Measurements from ENCODE around the gene HBS1L.

The HBS1L gene

GRCh38 chr6:134990262-134990661, 64.4 kb downstream of the HBS1L start:
- Mint-ChIP-seq H3K36me3 (peaks cover 23 to 30% of the 10 kb centered on the region in 2 donors), H3K9me3 (no peaks in the 10 kb centered on the region), H3K27ac (no peak overlapping the region), H3K27me3 (no peaks in the 10 kb centered on the region), H3K4me3 (no peak overlapping the region), H3K4me1 (no peaks in the 10 kb centered on the region)
- no peak for DNase-seq
- no peak for ATAC-seq (replicated peaks)

- Mint-ChIP-seq H3K27me3 (no peaks in the 10 kb centered on the region), H3K36me3 (peaks cover 31 to 45% of the 10 kb centered on the region in 2 donors), H3K27ac (peak overlapping the region; percentile 56), H3K4me1 (peaks cover 11 to 14% of the 10 kb centered on the region in 2 donors), H3K9me3 (no peaks in the 10 kb centered on the region), H3K4me3 (no peak overlapping the region)
- ATAC-seq (replicated peaks) (no peak), DNase-seq (no peak)
Measured at GRCh38 chr6:134984821-134985220, 69.8 kb downstream of the HBS1L start.

GRCh38 chr6:134983823-134984222, 70.8 kb downstream of the HBS1L start:
- Mint-ChIP-seq H3K4me3 (no peak overlapping the region), H3K36me3 (peaks cover 30 to 44% of the 10 kb centered on the region in 2 donors), H3K9me3 (no peaks in the 10 kb centered on the region), H3K27ac (no peak overlapping the region), H3K4me1 (peaks cover 13 to 21% of the 10 kb centered on the region in 2 donors), H3K27me3 (no peaks in the 10 kb centered on the region)
- DNase-seq, result no peak
- ATAC-seq (replicated peaks), result no peak

DNA sequence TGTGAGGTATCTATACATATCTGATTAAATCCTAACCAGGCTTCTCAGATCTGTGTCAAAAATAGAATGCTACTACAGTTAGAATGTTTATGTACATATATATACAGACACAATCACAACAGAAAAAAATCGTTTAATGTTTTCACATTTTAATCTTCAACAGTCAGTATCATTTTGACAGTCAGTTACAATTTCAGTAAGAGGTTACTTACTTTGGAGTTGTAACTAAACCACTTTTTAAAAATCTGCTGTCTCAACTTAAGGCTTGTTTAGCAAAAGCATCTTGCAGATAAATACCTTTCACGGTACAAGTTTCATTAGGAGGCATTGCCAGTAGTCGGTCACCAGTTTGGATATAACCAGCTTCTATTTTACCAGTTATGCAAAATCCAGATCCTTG, 72.5 kb downstream of the HBS1L start:
- Mint-ChIP-seq H3K27me3 (no peaks in the 10 kb centered on the region), H3K27ac (no peak overlapping the region), H3K4me1 (peaks cover 13 to 21% of the 10 kb centered on the region in 2 donors), H3K9me3 (no peaks in the 10 kb centered on the region), H3K36me3 (peaks cover 27 to 40% of the 10 kb centered on the region in 2 donors), H3K4me3 (no peak overlapping the region)
- no peak for DNase-seq
- ATAC-seq (replicated peaks), result no peak

DNA sequence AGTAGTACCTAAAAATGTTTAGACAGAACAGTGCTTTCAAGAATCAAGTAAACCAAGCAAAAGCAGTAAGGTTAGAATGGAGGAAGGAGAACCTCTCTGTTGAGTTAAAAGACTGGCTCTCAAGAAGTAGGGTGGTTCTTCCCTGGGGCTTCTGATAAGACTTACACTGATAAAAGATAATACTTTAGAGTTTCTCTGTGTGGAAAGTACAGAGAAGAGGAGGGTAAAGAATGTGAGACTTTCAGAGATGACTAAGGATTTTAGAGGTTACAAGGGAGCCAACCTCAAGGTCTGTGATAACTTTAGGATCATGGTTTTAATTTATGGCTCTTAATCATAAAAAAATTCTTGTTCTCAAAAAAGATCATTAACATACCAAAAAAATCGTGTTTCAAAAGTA, 73.8 kb downstream of the HBS1L start:
- Mint-ChIP-seq H3K27ac (no peak overlapping the region), H3K4me3 (no peak overlapping the region)

GRCh38 chr6:134979142-134979541, 75.5 kb downstream of the HBS1L start:
- Mint-ChIP-seq H3K27ac (no peak overlapping the region), H3K36me3 (peaks cover 45 to 56% of the 10 kb centered on the region in 2 donors), H3K9me3 (no peaks in the 10 kb centered on the region), H3K4me1 (peaks cover 13 to 26% of the 10 kb centered on the region in 2 donors), H3K27me3 (no peaks in the 10 kb centered on the region), H3K4me3 (no peak overlapping the region)
- DNase-seq, result no peak
- ATAC-seq (replicated peaks), result peak; percentile 65 to 91

More for the DNA sequence above, 73.8 kb downstream of the HBS1L start:
- DNase-seq (no peak), ATAC-seq (replicated peaks) (no peak)
- H3K36me3 Mint-ChIP-seq, result peaks cover 34 to 49% of the 10 kb centered on the region in 2 donors
- no peaks in the 10 kb centered on the region for H3K27me3 Mint-ChIP-seq
- peaks cover 13 to 21% of the 10 kb centered on the region in 2 donors for H3K4me1 Mint-ChIP-seq
- H3K9me3 Mint-ChIP-seq, result no peaks in the 10 kb centered on the region

DNA sequence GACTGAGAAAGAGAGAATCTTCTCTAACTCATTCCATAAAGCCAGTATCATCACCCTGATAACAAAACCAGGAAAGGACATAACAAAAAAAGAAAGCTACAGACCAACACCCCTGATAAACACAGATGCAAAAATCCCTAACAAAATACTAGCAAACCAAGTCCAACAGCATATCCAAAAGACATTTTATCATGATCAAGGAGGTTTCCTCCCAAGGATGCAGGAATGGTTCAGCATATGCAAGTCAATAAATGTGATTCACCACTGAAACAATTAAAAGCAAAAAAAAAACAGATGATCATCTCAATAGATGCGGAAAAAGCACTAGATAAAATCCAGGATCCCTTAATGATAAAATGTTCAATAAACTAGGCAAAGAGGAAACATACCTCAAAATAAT, 80.3 kb downstream of the HBS1L start:
- H3K27ac Mint-ChIP-seq, result no peak overlapping the region

DNA sequence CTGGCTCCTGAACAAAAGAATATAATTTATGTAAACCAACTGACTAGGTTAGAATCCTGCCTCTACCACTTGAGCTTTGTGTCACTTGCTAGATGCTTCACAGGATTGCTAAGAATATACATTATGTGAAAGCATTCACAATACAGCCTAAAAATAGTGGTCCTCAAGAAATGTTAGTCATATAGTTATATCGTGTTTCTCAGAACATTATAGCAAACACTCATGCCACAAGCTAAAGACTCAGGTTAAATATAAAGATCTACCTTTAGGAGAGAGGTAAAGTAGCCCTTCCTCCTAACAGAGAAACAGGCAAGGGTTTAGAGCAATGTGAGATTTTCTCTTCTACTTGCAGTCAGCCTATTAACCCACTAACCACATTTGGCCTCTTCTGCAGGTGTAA, 86.9 kb downstream of the HBS1L start:
- no peak for DNase-seq
- no peaks in the 10 kb centered on the region for H3K4me1 Mint-ChIP-seq
- no peaks in the 10 kb centered on the region for H3K9me3 Mint-ChIP-seq
- no peak for ATAC-seq (replicated peaks)
- H3K27ac Mint-ChIP-seq, result no peak overlapping the region
- no peak overlapping the region for H3K4me3 Mint-ChIP-seq
- peaks cover 29 to 48% of the 10 kb centered on the region in 2 donors for H3K36me3 Mint-ChIP-seq
- no peaks in the 10 kb centered on the region for H3K27me3 Mint-ChIP-seq

More for the DNA sequence above, 80.3 kb downstream of the HBS1L start:
- ATAC-seq (replicated peaks), result no peak
- no peak for DNase-seq
- Mint-ChIP-seq H3K4me3 (no peak overlapping the region), H3K36me3 (peaks cover 44 to 64% of the 10 kb centered on the region in 2 donors), H3K4me1 (peaks cover 3 to 9% of the 10 kb centered on the region in 2 donors), H3K9me3 (no peaks in the 10 kb centered on the region), H3K27me3 (no peaks in the 10 kb centered on the region)

DNA sequence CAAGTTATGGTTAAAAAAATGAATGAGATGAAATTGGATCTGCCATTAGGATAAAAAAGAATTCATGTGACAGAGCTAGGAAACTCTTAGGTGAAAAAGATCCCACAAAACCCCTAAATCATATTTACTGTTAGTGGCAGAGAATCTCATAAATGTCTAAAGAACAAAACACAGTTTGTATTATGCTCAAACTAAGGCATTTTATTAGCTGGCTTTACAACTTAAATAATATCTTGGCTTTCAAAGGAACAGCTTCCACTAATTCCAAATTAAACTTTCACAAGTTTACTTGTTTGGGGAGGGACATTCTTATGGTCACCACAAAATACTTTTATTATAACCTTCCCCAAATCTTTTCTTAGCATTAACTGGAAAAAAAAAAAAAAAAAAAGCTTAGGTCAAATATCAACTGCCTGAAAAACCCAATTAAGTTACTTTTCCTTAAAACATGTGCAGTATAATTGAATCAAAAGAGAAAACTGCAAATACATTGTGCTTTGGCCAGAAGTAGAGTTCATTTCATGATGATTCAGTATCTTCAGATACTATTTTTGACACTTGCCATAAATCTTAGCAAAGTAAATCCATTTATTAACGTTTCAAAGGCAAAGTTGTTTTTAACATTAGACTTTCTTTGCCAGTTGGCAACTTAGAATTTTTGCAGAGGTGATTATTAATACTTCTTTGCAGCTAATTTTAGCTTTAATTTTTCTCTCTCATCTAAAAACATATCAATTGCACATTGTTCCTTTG, 90.0 kb downstream of the HBS1L start:
- no peak for DNase-seq
- no peak overlapping the region for H3K4me3 Mint-ChIP-seq
- no peaks in the 10 kb centered on the region for H3K4me1 Mint-ChIP-seq
- no peak overlapping the region for H3K27ac Mint-ChIP-seq
- peaks cover 48 to 67% of the 10 kb centered on the region in 2 donors for H3K36me3 Mint-ChIP-seq
- peaks cover 8 to 10% of the 10 kb centered on the region in 2 donors for H3K9me3 Mint-ChIP-seq
- no peaks in the 10 kb centered on the region for H3K27me3 Mint-ChIP-seq
- no peak for ATAC-seq (replicated peaks)

- ATAC-seq (replicated peaks), result no peak
- peaks cover 43 to 62% of the 10 kb centered on the region in 2 donors for H3K36me3 Mint-ChIP-seq
- H3K4me1 Mint-ChIP-seq, result no peaks in the 10 kb centered on the region
- DNase-seq, result no peak
- H3K27me3 Mint-ChIP-seq, result no peaks in the 10 kb centered on the region
- no peak overlapping the region for H3K27ac Mint-ChIP-seq
- H3K9me3 Mint-ChIP-seq, result peaks cover 8 to 10% of the 10 kb centered on the region in 2 donors
- no peak overlapping the region for H3K4me3 Mint-ChIP-seq
Measured at GRCh38 chr6:134962421-134962820, 92.2 kb downstream of the HBS1L start.

DNA sequence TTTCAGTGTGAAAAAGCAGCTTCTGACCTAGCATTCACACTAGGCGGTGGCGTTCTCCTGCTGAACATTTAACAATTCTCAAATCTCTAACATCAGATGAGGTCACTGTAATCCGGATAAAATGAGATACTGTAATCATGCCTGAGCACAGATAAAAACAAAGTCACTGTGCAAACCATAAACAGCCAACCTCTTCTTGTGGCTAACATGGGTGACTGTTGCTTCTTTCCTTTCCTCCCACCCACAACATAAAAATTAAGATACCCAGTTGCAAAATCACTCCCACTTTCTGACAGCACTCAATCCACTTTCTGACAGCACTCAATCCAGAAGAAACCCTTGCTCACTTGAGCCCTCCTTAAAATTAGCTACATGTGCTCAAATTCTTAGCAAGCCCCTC, 93.3 kb downstream of the HBS1L start:
- peaks cover 37 to 59% of the 10 kb centered on the region in 2 donors for H3K36me3 Mint-ChIP-seq

GRCh38 chr6:134959603-134960002, 95.0 kb downstream of the HBS1L start:
- Mint-ChIP-seq H3K9me3 (peaks cover 8 to 10% of the 10 kb centered on the region in 2 donors), H3K27me3 (no peaks in the 10 kb centered on the region), H3K36me3 (peaks cover 37 to 51% of the 10 kb centered on the region in 2 donors), H3K4me1 (no peaks in the 10 kb centered on the region), H3K27ac (no peak overlapping the region), H3K4me3 (no peak overlapping the region)
- ATAC-seq (replicated peaks) (no peak), DNase-seq (no peak)

More for the DNA sequence above, 93.3 kb downstream of the HBS1L start:
- H3K27ac Mint-ChIP-seq, result no peak overlapping the region
- DNase-seq, result no peak
- no peaks in the 10 kb centered on the region for H3K4me1 Mint-ChIP-seq
- H3K27me3 Mint-ChIP-seq, result no peaks in the 10 kb centered on the region
- no peak for ATAC-seq (replicated peaks)
- H3K9me3 Mint-ChIP-seq, result peaks cover 8 to 10% of the 10 kb centered on the region in 2 donors
- no peak overlapping the region for H3K4me3 Mint-ChIP-seq

GRCh38 chr6:134956676-134957075, 97.9 kb downstream of the HBS1L start:
- ATAC-seq (replicated peaks) (no peak), DNase-seq (no peak)
- Mint-ChIP-seq H3K27me3 (no peaks in the 10 kb centered on the region), H3K4me1 (no peaks in the 10 kb centered on the region), H3K36me3 (peaks cover 14 to 23% of the 10 kb centered on the region in 2 donors), H3K4me3 (no peak overlapping the region), H3K9me3 (peaks cover 8 to 10% of the 10 kb centered on the region in 2 donors), H3K27ac (no peak overlapping the region)

DNA sequence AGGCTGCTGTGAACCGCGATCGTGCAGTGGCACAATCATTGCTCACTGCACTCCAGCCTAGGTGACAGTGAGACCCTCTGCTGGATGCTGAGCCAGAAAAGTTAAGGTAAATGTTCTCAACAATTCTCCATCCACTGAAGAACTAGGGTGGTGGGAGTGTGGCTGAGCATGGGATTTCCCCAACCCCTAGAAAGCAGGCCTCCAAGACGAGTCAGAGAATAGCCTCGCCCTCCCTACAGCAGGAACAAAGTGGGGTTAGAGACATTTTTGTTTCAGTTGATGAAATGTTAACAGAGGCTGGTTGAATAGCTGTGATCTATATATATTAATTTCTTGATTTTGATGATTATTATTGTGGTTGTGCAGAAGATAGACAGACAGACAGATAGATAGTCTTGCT, 98.6 kb downstream of the HBS1L start:
- Mint-ChIP-seq H3K9me3 (peaks cover 3 to 4% of the 10 kb centered on the region in 2 donors), H3K27me3 (no peaks in the 10 kb centered on the region), H3K27ac (no peak overlapping the region), H3K4me1 (no peaks in the 10 kb centered on the region), H3K36me3 (peaks cover 8 to 17% of the 10 kb centered on the region in 2 donors), H3K4me3 (no peak overlapping the region)
- ATAC-seq (replicated peaks) (peak in 1 of 2 donors; percentile 50), DNase-seq (no peak)

GRCh38 chr6:134954272-134955000, 100.2 kb downstream of the HBS1L start:
- no peak overlapping the region for H3K4me3 Mint-ChIP-seq
- no peaks in the 10 kb centered on the region for H3K27me3 Mint-ChIP-seq
- DNase-seq (no peak), ATAC-seq (replicated peaks) (no peak)
- no peaks in the 10 kb centered on the region for H3K4me1 Mint-ChIP-seq
- H3K9me3 Mint-ChIP-seq, result no peaks in the 10 kb centered on the region
- peaks cover under 1 to 5% of the 10 kb centered on the region in 2 donors for H3K36me3 Mint-ChIP-seq
- no peak overlapping the region for H3K27ac Mint-ChIP-seq
